Mesothelial cell of epicardium (in vitro differentiated cells): ENCODE data around the gene ZC3H18. TPM values are rescaled to one million over a fixed set of nuclear protein-coding genes. Genes with fewer than 3 reads are reported as not detected.

Experiments
- DNase-seq, 2 experiments: peaks; one replicate each; pipeline ENCODE4 v3.0.0; 2021; ENCODE audit warnings: low spot score in 2 of 2; ENCODE audit not compliant: unreplicated experiment in 2 of 2
- H3K27ac Mint-ChIP-seq: 2 replicates; pipeline ENCODE4 v1.8.0; 2021; ENCODE audit warnings: mixed read lengths
- H3K27me3 Mint-ChIP-seq: 2 replicates; pipeline ENCODE4 v1.8.0; 2021; ENCODE audit warnings: low read depth, mixed read lengths
- H3K36me3 Mint-ChIP-seq: 2 replicates; pipeline ENCODE4 v1.8.0; 2021; ENCODE audit warnings: mixed read lengths
- H3K4me1 Mint-ChIP-seq: 2 replicates; pipeline ENCODE4 v1.8.0; 2021; ENCODE audit warnings: mixed read lengths
- H3K4me3 Mint-ChIP-seq: 2 replicates; pipeline ENCODE4 v1.8.0; 2021; ENCODE audit warnings: mild to moderate bottlenecking, moderate library complexity, mixed read lengths
- H3K9me3 Mint-ChIP-seq: 2 replicates; pipeline ENCODE4 v1.8.0; 2021; ENCODE audit warnings: mixed read lengths
- total RNA-seq: library from RNA; stranded (reverse); gene quantifications from 3 replicates; pipeline ENCODE4 v1.2.1, GENCODE V29; 2021
- TF ChIP-seq, protein P1 (sequence below): fragments of 200-600 bp; sonication (generic); IDR thresholded peaks from one replicate; pipeline ENCODE4 v1.5.0; 2021; ENCODE audit warnings: antibody characterized with exemption; ENCODE audit not compliant: unreplicated experiment

ZC3H18 gene
- total RNA-seq, 1 donor from 2014 or later = 62.2 TPM

DNA sequence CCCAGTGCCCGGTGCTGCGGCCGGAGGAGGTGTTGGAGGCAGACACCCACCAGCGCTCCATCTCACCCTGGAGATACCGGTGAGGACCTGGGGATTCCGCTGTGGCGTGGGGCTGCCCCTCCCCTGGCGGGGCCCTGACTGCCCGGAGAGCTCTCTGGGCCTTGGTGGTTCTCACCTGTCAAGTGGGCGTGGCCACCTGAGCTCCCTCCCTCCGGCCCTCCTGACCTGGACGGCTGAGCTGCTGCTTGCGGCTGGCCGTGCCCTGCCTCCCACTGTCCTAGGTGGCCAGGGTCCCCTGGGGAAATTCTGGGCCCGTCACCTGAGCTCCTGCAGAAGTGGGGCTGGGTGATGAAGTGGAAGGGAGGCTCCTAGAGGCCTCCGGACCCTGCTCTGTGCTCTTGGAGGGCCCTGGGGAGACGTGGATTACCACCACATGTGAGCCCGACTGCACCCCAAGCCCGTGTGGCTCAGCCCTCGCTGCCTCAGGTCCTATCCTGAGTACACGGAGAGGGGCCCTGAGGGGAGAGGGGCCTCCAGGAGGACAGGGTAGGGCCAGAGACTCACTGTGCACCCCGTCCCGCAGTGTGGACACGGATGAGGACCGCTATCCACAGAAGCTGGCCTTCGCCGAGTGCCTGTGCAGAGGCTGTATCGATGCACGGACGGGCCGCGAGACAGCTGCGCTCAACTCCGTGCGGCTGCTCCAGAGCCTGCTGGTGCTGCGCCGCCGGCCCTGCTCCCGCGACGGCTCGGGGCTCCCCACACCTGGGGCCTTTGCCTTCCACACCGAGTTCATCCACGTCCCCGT is 69.2 kb downstream of the ZC3H18 start:
- TF ChIP-seq, protein P1, sequence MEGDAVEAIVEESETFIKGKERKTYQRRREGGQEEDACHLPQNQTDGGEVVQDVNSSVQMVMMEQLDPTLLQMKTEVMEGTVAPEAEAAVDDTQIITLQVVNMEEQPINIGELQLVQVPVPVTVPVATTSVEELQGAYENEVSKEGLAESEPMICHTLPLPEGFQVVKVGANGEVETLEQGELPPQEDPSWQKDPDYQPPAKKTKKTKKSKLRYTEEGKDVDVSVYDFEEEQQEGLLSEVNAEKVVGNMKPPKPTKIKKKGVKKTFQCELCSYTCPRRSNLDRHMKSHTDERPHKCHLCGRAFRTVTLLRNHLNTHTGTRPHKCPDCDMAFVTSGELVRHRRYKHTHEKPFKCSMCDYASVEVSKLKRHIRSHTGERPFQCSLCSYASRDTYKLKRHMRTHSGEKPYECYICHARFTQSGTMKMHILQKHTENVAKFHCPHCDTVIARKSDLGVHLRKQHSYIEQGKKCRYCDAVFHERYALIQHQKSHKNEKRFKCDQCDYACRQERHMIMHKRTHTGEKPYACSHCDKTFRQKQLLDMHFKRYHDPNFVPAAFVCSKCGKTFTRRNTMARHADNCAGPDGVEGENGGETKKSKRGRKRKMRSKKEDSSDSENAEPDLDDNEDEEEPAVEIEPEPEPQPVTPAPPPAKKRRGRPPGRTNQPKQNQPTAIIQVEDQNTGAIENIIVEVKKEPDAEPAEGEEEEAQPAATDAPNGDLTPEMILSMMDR = no peak
- H3K4me3 Mint-ChIP-seq = no peak overlapping the region
- no peak for DNase-seq
- H3K27ac Mint-ChIP-seq = no peak overlapping the region
- H3K36me3 Mint-ChIP-seq = no peaks in the 10 kb centered on the region
- no peaks in the 10 kb centered on the region for H3K9me3 Mint-ChIP-seq
- peaks cover 3% of the 10 kb centered on the region for H3K4me1 Mint-ChIP-seq
- peaks cover 50% of the 10 kb centered on the region for H3K27me3 Mint-ChIP-seq

DNA sequence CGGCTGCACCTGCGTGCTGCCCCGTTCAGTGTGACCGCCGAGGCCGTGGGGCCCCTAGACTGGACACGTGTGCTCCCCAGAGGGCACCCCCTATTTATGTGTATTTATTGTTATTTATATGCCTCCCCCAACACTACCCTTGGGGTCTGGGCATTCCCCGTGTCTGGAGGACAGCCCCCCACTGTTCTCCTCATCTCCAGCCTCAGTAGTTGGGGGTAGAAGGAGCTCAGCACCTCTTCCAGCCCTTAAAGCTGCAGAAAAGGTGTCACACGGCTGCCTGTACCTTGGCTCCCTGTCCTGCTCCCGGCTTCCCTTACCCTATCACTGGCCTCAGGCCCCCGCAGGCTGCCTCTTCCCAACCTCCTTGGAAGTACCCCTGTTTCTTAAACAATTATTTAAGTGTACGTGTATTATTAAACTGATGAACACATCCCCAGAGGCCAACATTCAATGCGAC is 69.9 kb downstream of the ZC3H18 start:
- Mint-ChIP-seq H3K9me3 (no peaks in the 10 kb centered on the region), H3K36me3 (peaks cover 4% of the 10 kb centered on the region), H3K27ac (no peak overlapping the region), H3K4me1 (peaks cover 3% of the 10 kb centered on the region), H3K27me3 (peaks cover 45% of the 10 kb centered on the region), H3K4me3 (no peak overlapping the region)
- TF ChIP-seq, protein P1 = no peak
- DNase-seq = no peak

DNA sequence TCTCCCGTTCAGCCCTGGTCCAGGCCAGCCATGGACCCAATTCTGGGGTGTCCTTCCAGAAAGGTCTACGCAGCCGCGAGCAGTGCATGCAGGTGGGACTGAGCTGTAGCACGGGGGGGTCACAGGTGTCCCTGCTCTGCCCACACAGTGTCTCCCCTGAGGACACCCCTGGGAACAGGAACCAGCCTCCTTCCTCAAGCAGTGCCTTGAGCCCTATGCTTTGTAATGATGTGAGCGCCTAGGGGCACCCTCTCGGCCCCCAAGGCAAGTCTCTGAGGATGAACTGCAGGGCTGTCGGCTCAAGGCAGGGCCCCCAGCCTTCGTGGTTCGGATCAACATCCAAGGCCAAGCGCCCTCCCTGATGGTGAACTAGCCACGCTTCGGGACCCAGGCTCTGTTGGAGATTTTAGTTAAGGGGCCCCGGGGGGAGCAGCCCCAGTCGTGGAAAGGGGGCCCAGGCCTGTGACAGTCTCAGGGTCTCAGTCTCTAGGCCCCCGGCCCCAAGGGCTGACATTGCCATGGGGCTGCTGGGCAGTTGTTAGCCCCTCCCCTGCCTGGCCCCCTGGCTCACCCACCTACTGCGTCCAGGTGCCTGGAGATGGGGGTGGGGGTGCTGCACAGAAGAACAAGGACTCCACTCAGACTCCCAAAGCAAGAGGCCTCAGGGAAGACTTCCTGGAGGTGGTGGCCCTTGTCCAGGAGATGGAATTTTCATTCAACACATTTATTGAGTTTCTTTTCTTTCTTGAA is 70.5 kb downstream of the ZC3H18 start:
- no peaks in the 10 kb centered on the region for H3K9me3 Mint-ChIP-seq
- peaks cover 6% of the 10 kb centered on the region for H3K36me3 Mint-ChIP-seq
- TF ChIP-seq, protein P1 = no peak
- peaks cover 41% of the 10 kb centered on the region for H3K27me3 Mint-ChIP-seq
- no peak for DNase-seq
- H3K4me1 Mint-ChIP-seq = no peaks in the 10 kb centered on the region
- H3K4me3 Mint-ChIP-seq = no peak overlapping the region
- H3K27ac Mint-ChIP-seq = no peak overlapping the region

DNA sequence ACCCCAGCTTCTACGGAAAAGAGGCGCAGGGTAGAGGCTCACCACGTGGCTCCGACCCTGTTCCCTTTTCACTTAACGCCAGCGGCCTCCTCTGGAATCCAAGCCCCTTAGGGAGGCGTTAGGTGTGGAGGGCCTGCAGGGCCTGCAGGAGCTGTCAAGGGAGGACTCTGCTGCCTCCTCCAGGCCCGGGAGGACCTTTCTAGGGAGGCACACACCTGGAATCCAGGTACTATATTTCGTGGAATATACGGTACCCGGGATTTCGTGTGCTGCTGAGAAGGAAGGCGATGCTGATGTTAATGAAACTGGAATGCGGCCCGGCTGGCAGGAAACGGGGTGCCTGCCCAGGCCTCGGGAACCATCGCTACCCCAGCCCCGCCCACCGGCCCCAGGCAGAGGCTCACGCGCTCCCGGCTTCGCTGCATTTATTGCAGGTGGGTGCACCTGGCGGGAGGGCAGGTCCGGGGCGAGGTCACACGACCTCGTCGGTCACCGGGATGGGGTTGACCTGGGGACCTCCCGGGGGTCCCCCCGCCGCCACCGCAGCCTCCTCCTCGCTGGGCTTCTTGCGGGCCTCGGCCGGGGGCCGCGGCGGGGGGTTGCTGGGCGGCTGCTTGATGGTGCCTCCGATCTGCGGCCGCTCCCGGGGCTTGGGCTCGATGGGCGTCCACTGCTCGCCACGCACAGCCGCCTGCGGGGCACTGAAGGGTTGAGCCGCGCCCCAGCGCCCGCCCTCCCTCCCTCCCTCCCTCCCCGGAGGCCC is 72.9 kb downstream of the ZC3H18 start:
- H3K27ac Mint-ChIP-seq = no peak overlapping the region
- TF ChIP-seq, protein P1 = no peak
- no peaks in the 10 kb centered on the region for H3K9me3 Mint-ChIP-seq
- H3K4me3 Mint-ChIP-seq = no peak overlapping the region
- DNase-seq = no peak
- peaks cover 24% of the 10 kb centered on the region for H3K27me3 Mint-ChIP-seq
- peaks cover 6% of the 10 kb centered on the region for H3K36me3 Mint-ChIP-seq
- no peaks in the 10 kb centered on the region for H3K4me1 Mint-ChIP-seq

DNA sequence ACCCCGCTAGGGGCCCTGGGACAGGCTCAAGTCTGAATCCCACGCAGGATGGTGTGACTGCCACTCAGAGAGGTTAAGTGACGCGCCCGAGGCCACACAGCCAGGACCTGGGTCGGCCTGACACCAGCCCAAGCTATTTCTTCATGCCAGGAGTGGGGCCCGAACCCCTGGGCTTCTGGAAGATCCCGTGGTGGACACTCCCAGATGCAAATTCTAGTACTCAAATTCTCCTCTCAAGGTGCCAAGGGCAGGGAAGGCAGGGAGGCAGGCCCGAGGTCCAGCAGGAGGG is 73.4 kb downstream of the ZC3H18 start:
- Mint-ChIP-seq H3K9me3 (no peaks in the 10 kb centered on the region), H3K27ac (no peak overlapping the region), H3K4me3 (no peak overlapping the region), H3K4me1 (no peaks in the 10 kb centered on the region), H3K36me3 (peaks cover 6% of the 10 kb centered on the region), H3K27me3 (peaks cover 18% of the 10 kb centered on the region)
- DNase-seq = no peak
- TF ChIP-seq, protein P1 = no peak
